Nephron progenitor cell (in vitro differentiated cells): ENCODE data around the gene ERC1.

Experiments used
- DNase-seq: peaks from one replicate; pipeline ENCODE4 v3.0.0; 2021
- H3K27ac Mint-ChIP-seq: 2 replicates; pipeline ENCODE4 v1.8.0; 2021; ENCODE audit warnings: mild to moderate bottlenecking, moderate library complexity, mixed read lengths
- H3K27me3 Mint-ChIP-seq: 2 replicates; pipeline ENCODE4 v1.8.0; 2021; ENCODE audit warnings: mild to moderate bottlenecking, low read depth, mixed read lengths; ENCODE audit not compliant: poor library complexity
- H3K36me3 Mint-ChIP-seq: 2 replicates; pipeline ENCODE4 v1.8.0; 2021; ENCODE audit warnings: low read depth, mixed read lengths
- H3K4me1 Mint-ChIP-seq: 2 replicates; pipeline ENCODE4 v1.8.0; 2021; ENCODE audit warnings: mixed read lengths
- H3K4me3 Mint-ChIP-seq: 2 replicates; pipeline ENCODE4 v1.8.0; 2021; ENCODE audit warnings: mild to moderate bottlenecking, moderate library complexity, mixed read lengths
- H3K9me3 Mint-ChIP-seq: 2 replicates; pipeline ENCODE4 v1.8.0; 2021; ENCODE audit warnings: mild to moderate bottlenecking, moderate library complexity, mixed read lengths
- TF ChIP-seq, protein P1 (sequence below): fragments of 200-600 bp; sonication (generic); IDR thresholded peaks from 2 replicates; pipeline ENCODE4 v1.5.0; 2021; ENCODE audit warnings: antibody characterized with exemption

Gene ERC1

DNA sequence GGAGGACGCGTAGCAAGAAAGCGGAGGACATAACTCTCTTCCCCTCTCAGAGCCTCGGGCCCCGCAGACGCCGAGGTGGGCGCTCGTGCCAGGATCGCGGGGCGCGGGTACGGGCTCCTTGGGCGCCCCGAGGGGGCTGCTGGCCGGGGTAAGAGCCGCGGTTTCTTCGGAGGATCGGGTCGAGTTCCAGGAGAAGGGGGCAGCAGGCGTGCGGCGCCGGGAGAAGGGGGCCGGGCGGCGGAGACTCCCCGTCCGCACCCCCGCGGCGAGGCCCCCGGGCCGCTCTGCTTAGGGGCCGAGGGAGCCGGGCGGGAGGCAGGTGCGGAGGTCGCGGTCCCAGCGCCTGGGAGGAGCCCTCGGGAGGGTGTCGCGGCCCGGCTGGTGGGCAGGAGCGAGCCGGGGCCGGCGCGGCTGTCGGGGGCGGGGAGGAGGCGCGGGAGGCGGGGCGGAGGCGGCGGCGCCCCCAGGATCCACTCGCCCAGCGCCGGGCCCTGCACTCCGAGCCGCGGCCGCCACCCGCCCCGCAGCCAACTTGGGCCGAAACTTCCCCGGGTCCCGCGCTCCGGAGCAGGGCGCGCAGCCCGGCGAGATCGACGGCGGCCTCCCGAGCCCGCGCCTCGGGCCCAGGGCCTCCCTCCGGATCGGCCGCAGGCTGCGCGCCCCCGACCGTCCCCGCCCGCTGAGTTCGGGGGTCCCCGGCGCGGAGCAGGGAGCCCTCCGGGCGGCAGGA lies 539.0 kb downstream of the ERC1 start:
- H3K27me3 Mint-ChIP-seq, result peaks cover 67% of the 10 kb centered on the region
- no peaks in the 10 kb centered on the region for H3K9me3 Mint-ChIP-seq
- H3K27ac Mint-ChIP-seq, result no peak overlapping the region
- peak overlapping the region; percentile 91 for H3K4me3 Mint-ChIP-seq
- DNase-seq, result peak; percentile 76
- peaks cover 52% of the 10 kb centered on the region for H3K4me1 Mint-ChIP-seq
- TF ChIP-seq, protein P1, sequence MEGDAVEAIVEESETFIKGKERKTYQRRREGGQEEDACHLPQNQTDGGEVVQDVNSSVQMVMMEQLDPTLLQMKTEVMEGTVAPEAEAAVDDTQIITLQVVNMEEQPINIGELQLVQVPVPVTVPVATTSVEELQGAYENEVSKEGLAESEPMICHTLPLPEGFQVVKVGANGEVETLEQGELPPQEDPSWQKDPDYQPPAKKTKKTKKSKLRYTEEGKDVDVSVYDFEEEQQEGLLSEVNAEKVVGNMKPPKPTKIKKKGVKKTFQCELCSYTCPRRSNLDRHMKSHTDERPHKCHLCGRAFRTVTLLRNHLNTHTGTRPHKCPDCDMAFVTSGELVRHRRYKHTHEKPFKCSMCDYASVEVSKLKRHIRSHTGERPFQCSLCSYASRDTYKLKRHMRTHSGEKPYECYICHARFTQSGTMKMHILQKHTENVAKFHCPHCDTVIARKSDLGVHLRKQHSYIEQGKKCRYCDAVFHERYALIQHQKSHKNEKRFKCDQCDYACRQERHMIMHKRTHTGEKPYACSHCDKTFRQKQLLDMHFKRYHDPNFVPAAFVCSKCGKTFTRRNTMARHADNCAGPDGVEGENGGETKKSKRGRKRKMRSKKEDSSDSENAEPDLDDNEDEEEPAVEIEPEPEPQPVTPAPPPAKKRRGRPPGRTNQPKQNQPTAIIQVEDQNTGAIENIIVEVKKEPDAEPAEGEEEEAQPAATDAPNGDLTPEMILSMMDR, result no peak
- H3K36me3 Mint-ChIP-seq, result peaks cover 7% of the 10 kb centered on the region

DNA sequence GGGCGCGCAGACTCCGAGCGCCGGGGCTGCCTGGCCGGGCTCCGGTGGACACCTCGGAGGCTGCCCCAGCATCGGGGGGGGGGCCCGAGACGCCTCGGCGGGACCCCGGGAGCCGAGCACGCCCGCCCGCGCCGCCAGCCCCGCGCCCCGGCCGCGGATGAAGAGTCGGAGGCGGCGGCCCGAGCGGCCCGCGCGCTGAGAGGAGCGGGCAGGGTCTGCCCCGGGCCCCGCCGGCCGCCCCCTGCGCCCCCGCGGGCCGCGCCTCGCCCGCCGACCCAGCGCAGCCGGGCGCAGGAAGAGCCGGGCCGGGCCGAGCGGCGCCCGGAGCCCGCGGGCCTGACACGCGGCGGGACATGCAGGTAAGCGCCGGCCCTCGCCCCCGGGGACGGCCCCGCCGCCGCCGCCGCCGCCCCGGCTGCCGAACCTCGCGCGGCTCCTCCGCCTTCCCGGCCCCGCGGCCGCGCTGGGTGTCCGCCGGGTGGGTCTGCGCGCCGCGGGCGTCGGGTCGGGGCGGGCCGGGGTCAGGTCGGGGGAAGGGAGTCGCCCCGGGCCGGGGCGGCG lies 539.6 kb downstream of the ERC1 start:
- DNase-seq, result no peak
- H3K27ac Mint-ChIP-seq, result no peak overlapping the region
- peaks cover 67% of the 10 kb centered on the region for H3K27me3 Mint-ChIP-seq
- TF ChIP-seq, protein P1, result no peak
- no peak overlapping the region for H3K4me3 Mint-ChIP-seq
- H3K9me3 Mint-ChIP-seq, result no peaks in the 10 kb centered on the region
- H3K36me3 Mint-ChIP-seq, result peaks cover 7% of the 10 kb centered on the region
- peaks cover 58% of the 10 kb centered on the region for H3K4me1 Mint-ChIP-seq

DNA sequence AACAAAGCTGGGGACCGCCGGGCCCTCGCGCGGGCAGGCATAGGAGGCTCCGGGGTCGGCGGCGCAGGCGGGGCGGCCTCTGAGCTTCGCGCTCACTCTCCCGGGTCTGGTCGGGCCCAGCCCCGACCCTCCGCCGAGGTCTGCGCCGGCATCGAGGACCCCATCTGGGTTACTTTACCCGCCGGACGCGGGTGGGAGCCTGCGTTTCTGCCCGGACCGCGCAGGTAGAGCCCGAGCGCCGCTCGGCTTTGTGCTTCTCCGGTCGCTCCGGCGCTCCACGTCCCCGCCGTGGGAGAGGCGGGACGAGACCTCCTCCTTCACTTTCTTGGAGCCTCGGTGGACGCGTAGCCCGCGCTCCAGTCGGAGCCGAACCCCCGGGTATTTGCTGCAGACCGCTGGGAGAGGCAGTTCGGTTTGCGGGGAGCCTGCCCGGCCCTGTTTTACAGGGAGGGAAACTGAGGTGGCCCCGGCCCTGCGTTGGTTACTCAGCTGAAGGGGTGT lies 540.2 kb downstream of the ERC1 start:
- peak; percentile 62 for DNase-seq
- Mint-ChIP-seq H3K27me3 (peaks cover 68% of the 10 kb centered on the region), H3K4me1 (peaks cover 61% of the 10 kb centered on the region), H3K9me3 (no peaks in the 10 kb centered on the region), H3K36me3 (peaks cover 7% of the 10 kb centered on the region), H3K27ac (no peak overlapping the region), H3K4me3 (peak overlapping the region; percentile 81)
- TF ChIP-seq, protein P1, result no peak

DNA sequence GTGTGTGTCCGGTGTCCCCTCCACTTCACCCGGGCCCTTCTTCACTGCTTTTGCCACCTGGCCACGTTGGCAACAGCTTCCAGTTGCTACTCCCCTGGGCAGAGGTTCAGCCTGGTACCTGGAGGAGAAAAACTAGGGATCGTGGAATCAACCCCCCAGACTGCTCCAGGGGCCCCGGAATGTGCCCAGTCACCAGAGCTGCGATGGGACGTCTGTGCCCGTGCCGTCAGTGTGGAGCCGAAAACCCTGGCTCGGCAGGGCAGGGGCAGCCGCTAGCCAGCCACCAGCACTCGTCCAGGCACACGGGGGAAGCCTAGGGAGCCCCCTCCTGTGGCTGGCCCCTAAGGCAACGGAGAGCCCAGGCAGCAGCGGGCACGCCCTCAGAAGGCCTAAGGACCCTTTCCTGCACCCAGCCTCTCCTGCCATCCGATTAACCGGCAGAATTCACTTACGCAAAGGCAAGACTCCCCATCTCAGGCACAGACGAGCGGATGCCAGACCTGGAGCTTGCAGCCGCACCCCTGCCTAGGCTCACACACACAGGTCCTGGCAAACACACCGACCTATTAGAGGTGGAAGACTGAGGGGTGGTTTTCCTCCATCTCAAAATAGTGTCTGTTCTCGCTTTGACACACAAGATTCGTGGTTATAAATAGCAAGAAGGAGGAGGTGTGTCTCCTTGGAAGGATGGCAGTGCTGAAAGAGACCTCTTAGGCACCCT lies 540.8 kb downstream of the ERC1 start:
- peaks cover 61% of the 10 kb centered on the region for H3K4me1 Mint-ChIP-seq
- H3K27ac Mint-ChIP-seq, result no peak overlapping the region
- no peak for DNase-seq
- H3K4me3 Mint-ChIP-seq, result peak overlapping the region; percentile 81
- peaks cover 10% of the 10 kb centered on the region for H3K36me3 Mint-ChIP-seq
- no peaks in the 10 kb centered on the region for H3K9me3 Mint-ChIP-seq
- TF ChIP-seq, protein P1, result no peak
- peaks cover 69% of the 10 kb centered on the region for H3K27me3 Mint-ChIP-seq

DNA sequence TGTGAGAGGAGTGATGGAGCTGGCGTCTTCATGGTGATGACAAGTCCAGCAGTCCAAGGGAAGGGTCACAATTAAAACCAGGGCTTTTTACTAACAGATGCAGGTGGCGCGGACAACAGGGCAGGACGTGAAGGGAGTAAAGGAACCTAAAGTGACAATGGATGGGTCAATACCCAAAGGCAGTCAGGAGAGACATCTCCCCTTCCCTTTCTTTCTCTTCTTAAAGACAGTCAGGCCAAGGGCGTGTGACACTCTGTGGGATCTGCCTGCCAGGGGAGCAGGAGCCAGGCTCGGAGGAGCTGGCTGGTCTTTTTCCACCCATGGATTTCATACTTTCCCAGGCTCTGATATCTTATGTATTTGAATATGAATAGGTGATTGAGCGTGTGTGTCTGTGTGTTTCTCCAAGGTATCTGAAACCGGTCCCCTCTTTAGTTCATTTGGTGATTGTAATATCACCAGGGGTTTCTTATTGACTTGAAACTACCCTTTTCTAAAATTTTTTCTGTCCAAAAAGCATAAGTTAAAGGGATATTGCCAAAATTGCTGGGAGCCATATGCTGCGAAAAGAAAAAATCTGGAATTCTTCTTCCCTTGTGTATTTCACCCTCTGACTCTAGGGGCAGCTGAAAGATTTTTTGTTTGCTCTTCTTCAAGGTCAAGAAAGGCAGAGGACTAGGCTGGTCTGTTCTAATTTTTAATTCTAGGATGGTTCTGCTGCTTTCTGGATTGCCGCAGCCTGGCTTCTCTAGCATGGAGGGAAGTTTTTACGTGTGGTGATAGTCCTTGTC lies 541.5 kb downstream of the ERC1 start:
- peaks cover 58% of the 10 kb centered on the region for H3K4me1 Mint-ChIP-seq
- peaks cover 16% of the 10 kb centered on the region for H3K36me3 Mint-ChIP-seq
- TF ChIP-seq, protein P1, result no peak

More for the DNA sequence above, 541.5 kb downstream of the ERC1 start:
- peak overlapping the region; percentile 70 for H3K4me3 Mint-ChIP-seq
- H3K27me3 Mint-ChIP-seq, result peaks cover 67% of the 10 kb centered on the region
- DNase-seq, result no peak
- no peaks in the 10 kb centered on the region for H3K9me3 Mint-ChIP-seq
- no peak overlapping the region for H3K27ac Mint-ChIP-seq
